AG09319 (cell line): ENCODE data around the gene THEMIS.
A peak's percentile ranks its signal among the peaks of the same experiment; 100 is the strongest.

Experiments used
- DNase-seq: peaks from one replicate; pipeline ENCODE4 v3.0.0-alpha.2; 2010; ENCODE audit warnings: low read depth; ENCODE audit errors: extremely low read depth
- TF ChIP-seq, protein P1 (sequence below): IDR thresholded peaks from 2 replicates; pipeline ENCODE4 v1.5.1; 2011; ENCODE audit warnings: low read depth, mild to moderate bottlenecking, inconsistent platforms, low read length, moderate library complexity

THEMIS gene

DNA sequence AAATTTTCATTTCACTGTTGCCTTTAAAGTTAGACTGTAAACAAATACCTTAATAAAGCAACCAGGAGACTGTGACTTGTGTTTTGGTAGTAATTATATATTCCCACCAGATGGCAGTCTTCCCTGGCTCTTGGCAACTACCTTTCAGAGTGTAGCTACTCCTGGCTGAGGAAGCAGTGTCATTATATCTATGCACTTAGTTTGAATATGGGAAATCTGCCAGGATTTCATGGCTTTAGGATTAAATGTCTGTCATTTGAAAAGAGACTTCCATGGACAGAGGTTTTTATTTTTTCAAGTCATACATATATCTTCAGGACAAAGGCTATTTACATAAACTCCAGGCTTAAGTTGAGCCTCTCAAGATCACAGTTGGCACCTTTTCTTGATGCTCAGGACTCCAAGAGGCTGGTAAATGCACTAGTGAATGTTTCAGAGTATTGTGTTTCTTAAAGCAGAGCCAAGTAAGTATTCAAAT lies 163.8 kb downstream of the THEMIS start:
- DNase-seq = peak; percentile 40
- TF ChIP-seq, protein P1, sequence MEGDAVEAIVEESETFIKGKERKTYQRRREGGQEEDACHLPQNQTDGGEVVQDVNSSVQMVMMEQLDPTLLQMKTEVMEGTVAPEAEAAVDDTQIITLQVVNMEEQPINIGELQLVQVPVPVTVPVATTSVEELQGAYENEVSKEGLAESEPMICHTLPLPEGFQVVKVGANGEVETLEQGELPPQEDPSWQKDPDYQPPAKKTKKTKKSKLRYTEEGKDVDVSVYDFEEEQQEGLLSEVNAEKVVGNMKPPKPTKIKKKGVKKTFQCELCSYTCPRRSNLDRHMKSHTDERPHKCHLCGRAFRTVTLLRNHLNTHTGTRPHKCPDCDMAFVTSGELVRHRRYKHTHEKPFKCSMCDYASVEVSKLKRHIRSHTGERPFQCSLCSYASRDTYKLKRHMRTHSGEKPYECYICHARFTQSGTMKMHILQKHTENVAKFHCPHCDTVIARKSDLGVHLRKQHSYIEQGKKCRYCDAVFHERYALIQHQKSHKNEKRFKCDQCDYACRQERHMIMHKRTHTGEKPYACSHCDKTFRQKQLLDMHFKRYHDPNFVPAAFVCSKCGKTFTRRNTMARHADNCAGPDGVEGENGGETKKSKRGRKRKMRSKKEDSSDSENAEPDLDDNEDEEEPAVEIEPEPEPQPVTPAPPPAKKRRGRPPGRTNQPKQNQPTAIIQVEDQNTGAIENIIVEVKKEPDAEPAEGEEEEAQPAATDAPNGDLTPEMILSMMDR = peak; percentile 51

DNA sequence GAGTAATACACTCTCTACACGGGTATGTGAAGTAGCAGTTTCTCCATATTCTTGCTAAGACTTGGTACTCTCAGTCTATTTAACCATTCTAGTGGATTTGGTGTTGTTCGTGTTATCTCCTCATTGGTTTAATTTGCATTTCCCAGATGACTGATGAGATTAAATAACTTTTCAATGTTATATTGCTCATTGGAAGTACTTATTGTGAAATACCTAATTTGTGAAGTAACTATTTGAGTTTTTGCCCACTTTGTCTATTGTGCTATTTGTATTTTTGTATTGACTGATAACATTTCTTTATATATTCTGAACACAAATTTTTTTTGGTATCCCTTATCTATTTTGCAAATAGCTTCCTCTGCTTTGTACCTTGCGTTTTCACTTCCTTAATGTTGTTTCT lies 167.9 kb downstream of the THEMIS start:
- no peak for DNase-seq
- TF ChIP-seq, protein P1 = no peak

DNA sequence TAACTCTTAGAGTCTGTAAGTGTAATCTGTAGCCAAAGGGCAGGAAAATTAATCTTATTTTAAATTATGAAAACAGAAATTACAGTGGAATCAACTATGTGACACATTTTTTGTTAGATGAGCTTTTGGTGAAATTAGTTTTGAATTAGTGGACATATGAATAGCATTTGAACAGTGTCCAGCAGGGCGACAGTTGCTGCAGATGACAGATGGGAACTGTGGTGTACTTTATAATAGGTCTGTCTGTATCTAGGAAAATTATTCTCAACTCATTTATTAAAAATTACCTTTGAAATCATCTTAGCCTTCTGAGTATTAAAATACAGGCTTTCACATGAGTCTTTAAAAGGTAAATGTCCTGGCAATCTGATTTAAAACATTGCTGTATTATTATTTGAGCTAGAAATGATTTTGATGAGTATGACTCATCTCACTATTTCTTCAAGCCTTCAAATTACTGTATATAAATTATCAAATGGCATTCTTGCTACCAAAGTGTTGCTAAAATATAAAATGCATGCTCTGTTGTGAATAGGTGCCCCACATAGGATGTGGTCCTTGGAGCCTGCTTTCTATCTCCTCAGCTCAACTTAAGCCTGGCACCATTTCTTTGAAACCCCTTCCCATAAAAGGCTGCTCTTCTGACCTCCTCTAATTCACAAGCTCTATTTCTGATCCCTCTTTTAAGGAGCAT lies 173.5 kb downstream of the THEMIS start:
- no peak for DNase-seq
- TF ChIP-seq, protein P1 = no peak

DNA sequence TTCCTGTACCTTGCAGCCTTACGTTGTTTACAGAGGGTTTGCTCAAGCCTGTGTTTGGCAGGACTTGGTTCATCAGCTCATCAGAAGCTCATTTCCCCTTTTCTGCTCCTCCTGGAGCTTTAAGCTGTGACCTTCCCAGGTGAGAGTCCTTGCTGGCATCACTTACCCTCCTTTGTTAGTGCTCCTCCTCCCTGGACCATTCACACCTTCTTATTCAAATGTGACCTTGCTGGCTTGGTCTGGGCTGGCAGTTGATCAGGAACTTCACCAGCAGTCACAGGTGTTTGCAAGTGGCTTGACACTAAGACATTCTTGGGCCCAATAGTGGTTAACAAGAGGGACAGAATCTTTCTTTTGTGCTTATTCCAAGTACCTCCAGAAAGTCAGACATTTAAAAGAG lies 175.0 kb downstream of the THEMIS start:
- TF ChIP-seq, protein P1 = no peak
- DNase-seq = no peak

GRCh38 chr6:127718694-127719093 lies 182.2 kb downstream of the THEMIS start:
- no peak for DNase-seq
- TF ChIP-seq, protein P1 = no peak

GRCh38 chr6:127717384-127717783 lies 183.5 kb downstream of the THEMIS start:
- no peak for DNase-seq
- TF ChIP-seq, protein P1 = no peak

DNA sequence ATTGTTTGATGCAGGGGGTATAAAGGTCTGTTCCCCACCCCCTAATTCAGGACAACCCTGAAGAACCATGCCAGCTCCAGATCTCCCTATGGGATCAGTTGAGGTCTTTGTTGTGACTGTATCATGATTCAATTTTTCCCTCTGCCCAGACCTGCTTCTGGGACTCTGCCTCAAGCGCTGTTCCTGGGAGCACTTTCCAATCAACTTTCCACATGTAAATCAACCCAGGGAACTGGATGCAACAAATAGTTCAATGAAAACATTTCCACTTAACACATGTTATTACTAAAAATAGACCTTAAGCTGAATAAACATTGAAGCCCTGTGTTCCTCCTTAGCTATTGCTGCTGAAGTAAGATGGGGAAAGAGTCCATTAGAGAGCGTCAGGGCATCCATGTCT lies 184.4 kb downstream of the THEMIS start:
- TF ChIP-seq, protein P1 = no peak
- no peak for DNase-seq
